Hepatic stellate cell (primary cell): ENCODE data around the gene TMEM30B.
"Not testable (repeated sequence)": the region's sequence is repeated elsewhere in the genome, so short reads cannot be mapped to it uniquely, and the experiment has no call there.

ENCODE experiments used
- DNase-seq: peaks from one replicate; pipeline ENCODE4 v3.0.0; 2011; ENCODE audit warnings: low spot score

The TMEM30B gene

DNA sequence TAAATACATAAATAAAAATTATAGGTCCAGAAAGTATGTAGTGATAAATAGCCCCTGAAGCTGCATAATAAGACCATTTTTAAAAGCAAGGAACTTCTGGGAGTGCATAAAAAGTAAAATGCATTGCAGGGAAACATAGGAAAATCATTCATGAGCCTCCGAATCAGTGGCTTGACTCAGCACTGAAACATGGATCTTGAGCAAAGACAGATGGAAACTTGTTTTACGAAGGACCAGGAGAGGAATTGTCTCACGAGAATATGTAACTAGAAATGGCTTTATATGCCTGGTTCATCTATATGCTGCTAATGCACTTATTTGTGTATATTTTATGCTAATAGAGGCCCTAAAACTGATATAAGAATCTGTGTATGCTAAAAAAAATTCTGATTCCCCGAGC is 14.7 kb downstream of the TMEM30B start:
- no peak for DNase-seq

- no peak for DNase-seq
These were observed 16.5 kb downstream of the TMEM30B start for GRCh38 chr14:61264651-61265050.

GRCh38 chr14:61264010-61264571 is 17.0 kb downstream of the TMEM30B start:
- DNase-seq, result no peak

- DNase-seq, result no peak
These were observed 19.1 kb downstream of the TMEM30B start for GRCh38 chr14:61262082-61262481.

DNA sequence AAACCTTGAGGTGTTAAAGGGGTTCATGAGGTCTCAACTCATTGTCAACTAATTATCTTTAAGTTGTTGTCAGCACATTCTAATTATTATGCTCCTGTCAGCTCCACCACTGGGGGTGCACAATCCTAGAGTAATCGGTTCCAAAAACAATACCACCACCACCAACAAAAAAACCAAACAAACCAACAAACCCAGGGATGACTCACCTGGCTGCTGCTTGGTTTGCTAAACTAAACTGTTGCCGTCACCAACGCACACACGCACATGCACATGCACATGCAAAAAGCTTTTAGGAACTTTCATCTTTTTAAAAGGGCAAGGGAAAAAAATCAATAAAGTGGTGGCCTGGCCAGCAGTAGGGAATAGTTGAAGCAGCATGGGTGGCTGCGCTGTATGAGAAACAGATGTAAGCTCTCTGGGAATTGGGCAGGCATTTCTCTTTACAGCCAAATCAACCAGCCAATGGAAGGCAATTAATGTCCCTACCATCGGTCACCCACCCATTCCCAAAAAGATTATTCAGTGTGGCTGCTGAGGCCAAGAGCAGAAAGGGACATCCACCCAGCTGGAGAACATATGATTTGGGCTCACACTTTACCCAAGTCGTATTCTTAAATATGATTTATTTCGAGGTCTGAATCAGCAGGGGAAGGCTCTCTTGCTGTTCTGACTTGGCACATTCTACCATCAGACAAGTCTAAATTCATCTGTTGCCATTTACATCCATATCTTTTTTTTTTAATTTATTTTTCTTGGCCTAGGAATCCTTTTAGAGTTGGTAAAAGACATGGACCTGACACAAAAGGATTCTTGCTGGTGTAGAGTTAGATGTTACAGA is 20.0 kb downstream of the TMEM30B start:
- no peak for DNase-seq

DNA sequence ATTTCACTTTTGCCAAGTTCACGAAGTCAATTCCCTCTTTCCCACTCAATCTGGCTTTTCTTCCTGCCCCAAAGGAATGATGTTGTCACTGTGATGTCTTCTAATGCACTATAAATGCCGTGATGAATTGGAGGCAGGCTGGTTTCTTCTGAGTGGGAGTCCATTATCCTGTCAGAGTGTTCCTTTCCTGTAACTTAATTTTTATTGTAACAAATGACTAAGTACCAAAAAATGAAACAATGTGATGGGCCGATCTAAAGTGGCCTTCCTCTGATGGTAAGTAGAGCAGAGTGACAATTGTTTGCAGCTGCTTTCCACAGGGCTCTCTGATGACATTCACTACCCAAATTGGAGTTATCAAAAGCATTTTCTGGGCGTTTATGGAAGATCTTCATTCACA is 22.2 kb downstream of the TMEM30B start:
- no peak for DNase-seq

DNA sequence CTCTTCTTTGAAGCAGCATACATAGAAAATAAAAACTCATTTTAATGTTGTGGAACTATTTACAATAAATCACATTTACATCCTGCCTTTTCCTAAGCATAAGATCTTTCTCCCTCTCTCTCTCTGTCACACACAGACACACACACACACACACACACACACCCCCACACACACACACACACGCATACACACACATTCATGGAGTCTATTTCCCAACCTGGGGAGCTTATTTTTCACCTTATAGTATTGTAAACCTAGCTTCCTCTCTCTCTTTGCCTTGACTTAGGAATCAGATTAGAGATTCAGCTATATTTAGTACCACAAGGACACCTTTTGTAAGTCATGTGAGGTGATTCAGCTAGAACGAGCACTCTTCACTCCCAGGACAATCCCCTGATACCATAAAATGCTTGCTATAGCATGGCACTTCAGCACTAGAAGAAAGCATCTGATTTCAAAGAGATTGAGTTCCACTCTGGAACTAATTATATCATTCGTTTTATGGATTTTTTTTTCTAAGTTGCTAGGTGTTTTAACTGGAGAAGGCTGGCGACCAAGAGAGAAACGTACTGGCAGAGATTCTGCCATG is 23.6 kb downstream of the TMEM30B start:
- no peak for DNase-seq

- DNase-seq, result no peak
These were observed 24.2 kb downstream of the TMEM30B start for GRCh38 chr14:61256826-61257468.

GRCh38 chr14:61255968-61256367 is 25.2 kb downstream of the TMEM30B start:
- DNase-seq, result no peak

- no peak for DNase-seq
These were observed 26.2 kb downstream of the TMEM30B start for GRCh38 chr14:61254808-61255526.

- DNase-seq, result no peak
These were observed 27.9 kb downstream of the TMEM30B start for GRCh38 chr14:61253064-61253738.

GRCh38 chr14:61252369-61253063 is 28.6 kb downstream of the TMEM30B start:
- DNase-seq, result peak; percentile 69

GRCh38 chr14:61250063-61250462 is 31.1 kb downstream of the TMEM30B start:
- no peak for DNase-seq

- no peak for DNase-seq
These were observed 33.2 kb downstream of the TMEM30B start for GRCh38 chr14:61247935-61248334.

DNA sequence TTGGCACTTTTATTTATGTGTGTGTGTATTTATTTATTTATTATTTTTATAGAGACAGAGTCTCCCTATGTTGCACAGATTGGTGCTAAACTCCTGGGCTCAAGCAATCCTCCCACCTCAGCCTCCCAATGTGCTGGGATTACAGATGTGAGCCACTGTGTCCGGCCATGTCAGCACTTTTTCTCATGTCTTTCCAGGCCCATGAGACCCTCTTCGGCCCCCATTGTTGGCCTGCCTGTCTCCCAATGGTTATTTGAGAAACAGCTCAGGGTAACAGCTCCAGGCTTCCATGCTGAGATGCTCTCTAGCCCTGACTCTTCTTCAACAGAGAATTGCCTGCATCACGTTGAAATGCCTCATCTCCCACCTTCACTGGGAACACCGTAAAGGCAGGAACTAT is 34.4 kb downstream of the TMEM30B start:
- no peak for DNase-seq

- DNase-seq, result no peak
These were observed 37.1 kb downstream of the TMEM30B start for GRCh38 chr14:61244009-61244408.

- no peak for DNase-seq
These were observed 40.9 kb downstream of the TMEM30B start for GRCh38 chr14:61240206-61240605.

GRCh38 chr14:61239285-61239684 is 41.9 kb downstream of the TMEM30B start:
- DNase-seq, result not testable (repeated sequence)

DNA sequence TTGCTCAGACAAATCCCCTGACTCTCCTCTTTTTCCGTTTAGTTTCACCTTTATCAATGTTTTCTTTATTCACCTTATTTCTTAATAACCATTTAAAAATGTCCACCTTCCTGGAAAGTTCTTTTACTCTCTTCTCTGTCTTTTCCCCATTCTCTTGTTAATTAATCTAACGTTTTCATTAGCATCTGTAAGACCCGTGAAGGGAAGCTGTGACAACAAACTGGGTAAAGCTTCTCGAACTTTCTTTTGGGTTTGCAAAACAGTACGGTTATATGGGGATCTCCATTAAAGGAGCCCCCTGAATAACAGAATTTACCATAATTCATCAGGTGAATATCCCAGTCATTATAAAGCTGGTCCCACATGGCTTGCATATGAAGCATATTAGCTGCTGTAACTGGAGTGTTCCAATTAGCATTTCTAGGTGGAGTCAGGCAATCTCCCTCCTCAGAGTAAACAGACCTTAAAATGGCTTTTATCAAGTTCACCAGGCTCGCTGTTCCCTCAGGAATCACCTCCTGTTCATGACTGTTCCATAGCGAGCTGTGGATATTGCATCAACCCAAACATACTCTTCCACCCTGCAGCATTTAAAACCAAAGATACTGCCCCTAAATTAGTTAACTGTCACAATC is 42.4 kb downstream of the TMEM30B start:
- DNase-seq, result no peak

DNA sequence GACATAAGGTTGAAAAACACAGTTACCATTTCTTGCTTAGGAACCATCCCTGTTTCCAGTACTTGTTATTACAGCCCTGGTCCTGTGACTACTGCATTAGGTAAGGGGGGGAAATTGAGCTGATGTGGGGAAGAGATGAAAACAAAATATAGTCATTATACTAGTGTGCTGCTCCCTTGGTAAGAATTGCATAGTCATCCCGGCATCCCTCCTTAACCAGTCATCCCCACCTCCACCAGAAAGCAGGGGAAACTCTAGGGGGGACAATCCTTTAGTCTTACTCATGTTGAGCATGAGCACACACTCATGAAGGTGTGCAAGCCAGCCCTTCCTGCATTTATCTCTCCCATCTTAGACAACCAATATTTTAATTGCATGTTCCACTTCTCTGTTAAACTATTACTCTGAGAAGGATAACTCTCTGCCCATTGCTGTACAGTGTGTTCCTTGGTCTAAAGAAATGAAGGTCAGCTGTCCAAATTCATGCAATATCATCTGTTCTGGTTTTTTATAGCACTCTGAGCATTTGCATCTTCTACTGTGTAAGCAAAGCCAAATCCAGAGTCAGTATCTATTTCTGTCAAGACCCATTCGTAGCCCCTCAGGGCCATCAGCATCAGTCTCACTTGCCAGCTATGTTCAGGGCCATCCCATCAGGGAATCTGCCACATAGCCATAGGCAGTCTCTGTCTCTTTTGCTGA is 46.8 kb downstream of the TMEM30B start:
- DNase-seq, result no peak
